Smooth muscle cell (in vitro differentiated cells): ENCODE results near the gene MYRIP. TPM values are rescaled to one million over a fixed set of nuclear protein-coding genes. Genes with fewer than 3 reads are reported as not detected.

Experiments
- DNase-seq: peaks from one replicate; lab custom pipeline; 2025; ENCODE audit not compliant: unreplicated experiment; lab: John Stamatoyannopoulos, UW
- H2AFZ ChIP-seq: fragments of 200-600 bp; sonication (generic); 2 replicates; pipeline ENCODE4 v1.6.0; 2016; ENCODE audit warnings: antibody characterized with exemption, low read depth, mild to moderate bottlenecking
- H3F3A ChIP-seq: fragments of 200-600 bp; sonication (generic); 2 replicates; pipeline ENCODE4 v1.6.0; 2017; ENCODE audit warnings: antibody characterized with exemption, low read depth
- H3K27ac ChIP-seq: fragments of 200-600 bp; sonication (generic); 2 replicates; pipeline ENCODE4 v1.5.1; 2016; ENCODE audit warnings: low read depth, mild to moderate bottlenecking
- H3K27me3 ChIP-seq: fragments of 200-600 bp; sonication (generic); 2 replicates; pipeline ENCODE4 v1.6.1; 2016; ENCODE audit warnings: low read depth, mild to moderate bottlenecking
- H3K36me3 ChIP-seq: fragments of 200-600 bp; sonication (generic); 2 replicates; pipeline ENCODE4 v1.5.1; 2016; ENCODE audit warnings: low read depth
- H3K4me1 ChIP-seq: fragments of 200-600 bp; sonication (generic); 2 replicates; pipeline ENCODE4 v1.5.1; 2016; ENCODE audit warnings: low read depth
- H3K4me2 ChIP-seq: fragments of 200-600 bp; sonication (generic); 2 replicates; pipeline ENCODE4 v1.6.0; 2016; ENCODE audit warnings: mild to moderate bottlenecking
- H3K4me3 ChIP-seq: fragments of 200-600 bp; sonication (generic); 2 replicates; pipeline ENCODE4 v1.5.1; 2016; ENCODE audit warnings: mild to moderate bottlenecking
- H3K79me2 ChIP-seq: fragments of 200-600 bp; sonication (generic); 2 replicates; pipeline ENCODE4 v1.6.0; 2016; ENCODE audit warnings: low read depth, mild to moderate bottlenecking
- H3K9ac ChIP-seq: fragments of 200-600 bp; sonication (generic); 2 replicates; pipeline ENCODE4 v1.6.0; 2016; ENCODE audit warnings: low read depth
- H3K9me3 ChIP-seq: fragments of 200-600 bp; sonication (generic); replicated peaks from 2 replicates; pipeline ENCODE4 v1.5.1; 2016; ENCODE audit warnings: low read depth
- H4K20me1 ChIP-seq: fragments of 200-600 bp; sonication (generic); 2 replicates; pipeline ENCODE4 v1.6.0; 2016; ENCODE audit warnings: low read depth
- WGBS: methylation state at CpG from one replicate; pipeline ENCODE4 v1.1.7; 2016; ENCODE audit warnings: low lambda C conversion rate; 5-methylcytosine and 5-hydroxymethylcytosine counted together
- polyA plus RNA-seq: library from polyadenylated mRNA; unstranded; fragments of >200 nt; fragmentation: Nextera tagmentation; extraction: Ambion mirVana; gene quantifications from 2 replicates; pipeline ENCODE4 v1.2.1, GENCODE V29; 2016
- total RNA-seq: library from RNA; depleted of rRNA; stranded (reverse); fragments of >200 nt; gene quantifications from 2 replicates; pipeline ENCODE4 v1.2.3, GENCODE V29; 2014
- TF ChIP-seq, protein P1 (sequence below): fragments of 200-600 bp; sonication (generic); IDR thresholded peaks from 2 replicates; pipeline ENCODE4 v1.5.1; 2017; ENCODE audit warnings: borderline replicate concordance, mild to moderate bottlenecking, antibody characterized with exemption; ENCODE audit not compliant: insufficient read depth, poor library complexity, severe bottlenecking

The MYRIP gene
- total and polyA plus RNA-seq, 2 experiments from 2014 or later, result not detected

- H3K9me3 ChIP-seq, result no peaks in the 10 kb centered on the region
- no peaks in the 10 kb centered on the region for H4K20me1 ChIP-seq
- H3F3A ChIP-seq, result no peaks in the 10 kb centered on the region
- H3K27me3 ChIP-seq, result no peaks in the 10 kb centered on the region
- no peak for DNase-seq
- H3K4me2 ChIP-seq, result no peak overlapping the region
- WGBS, result 70% methylated on average over 1 of the region's 1 CpG
- no peaks in the 10 kb centered on the region for H3K4me1 ChIP-seq
- TF ChIP-seq, protein P1, sequence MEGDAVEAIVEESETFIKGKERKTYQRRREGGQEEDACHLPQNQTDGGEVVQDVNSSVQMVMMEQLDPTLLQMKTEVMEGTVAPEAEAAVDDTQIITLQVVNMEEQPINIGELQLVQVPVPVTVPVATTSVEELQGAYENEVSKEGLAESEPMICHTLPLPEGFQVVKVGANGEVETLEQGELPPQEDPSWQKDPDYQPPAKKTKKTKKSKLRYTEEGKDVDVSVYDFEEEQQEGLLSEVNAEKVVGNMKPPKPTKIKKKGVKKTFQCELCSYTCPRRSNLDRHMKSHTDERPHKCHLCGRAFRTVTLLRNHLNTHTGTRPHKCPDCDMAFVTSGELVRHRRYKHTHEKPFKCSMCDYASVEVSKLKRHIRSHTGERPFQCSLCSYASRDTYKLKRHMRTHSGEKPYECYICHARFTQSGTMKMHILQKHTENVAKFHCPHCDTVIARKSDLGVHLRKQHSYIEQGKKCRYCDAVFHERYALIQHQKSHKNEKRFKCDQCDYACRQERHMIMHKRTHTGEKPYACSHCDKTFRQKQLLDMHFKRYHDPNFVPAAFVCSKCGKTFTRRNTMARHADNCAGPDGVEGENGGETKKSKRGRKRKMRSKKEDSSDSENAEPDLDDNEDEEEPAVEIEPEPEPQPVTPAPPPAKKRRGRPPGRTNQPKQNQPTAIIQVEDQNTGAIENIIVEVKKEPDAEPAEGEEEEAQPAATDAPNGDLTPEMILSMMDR, result no peak
- no peaks in the 10 kb centered on the region for H3K79me2 ChIP-seq
- H3K4me3 ChIP-seq, result no peak overlapping the region
- no peak overlapping the region for H3K27ac ChIP-seq
- no peak overlapping the region for H3K9ac ChIP-seq
- no peaks in the 10 kb centered on the region for H3K36me3 ChIP-seq
- no peak overlapping the region for H2AFZ ChIP-seq
Observed at GRCh38 chr3:39843440-39843839, 34.0 kb downstream of the MYRIP start.

DNA sequence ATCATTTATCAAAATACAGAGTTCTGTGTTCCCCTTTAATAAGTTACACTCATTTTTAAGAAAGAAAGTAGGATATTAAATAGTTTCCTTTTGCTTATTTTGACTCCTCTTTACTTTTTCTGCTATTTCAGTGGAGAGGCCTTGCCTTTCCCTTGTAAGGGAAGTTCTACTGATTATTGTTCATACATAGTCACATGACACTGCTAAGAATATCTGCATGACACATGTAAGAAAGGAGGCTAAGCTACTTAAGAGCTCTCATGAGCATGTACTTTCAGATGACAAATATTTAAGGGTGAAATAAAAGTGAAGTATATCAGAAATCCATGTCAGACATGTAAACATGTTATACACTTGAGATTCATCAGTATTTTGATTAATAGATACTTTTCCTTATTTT, 39.0 kb downstream of the MYRIP start:
- H3K36me3 ChIP-seq, result no peaks in the 10 kb centered on the region
- H2AFZ ChIP-seq, result no peak overlapping the region
- TF ChIP-seq, protein P1, result no peak
- no peak overlapping the region for H3K4me3 ChIP-seq
- no peak overlapping the region for H3K9ac ChIP-seq
- no peaks in the 10 kb centered on the region for H3K4me1 ChIP-seq
- no peak overlapping the region for H3K27ac ChIP-seq
- H4K20me1 ChIP-seq, result no peaks in the 10 kb centered on the region
- no peaks in the 10 kb centered on the region for H3K27me3 ChIP-seq
- no peaks in the 10 kb centered on the region for H3F3A ChIP-seq
- H3K4me2 ChIP-seq, result no peak overlapping the region
- no peaks in the 10 kb centered on the region for H3K9me3 ChIP-seq
- no peaks in the 10 kb centered on the region for H3K79me2 ChIP-seq
- no peak for DNase-seq

GRCh38 chr3:39849992-39850715, 40.7 kb downstream of the MYRIP start:
- Histone ChIP-seq H3K4me1 (no peaks in the 10 kb centered on the region), H3F3A (no peaks in the 10 kb centered on the region), H3K4me3 (no peak overlapping the region), H3K79me2 (no peaks in the 10 kb centered on the region), H3K36me3 (no peaks in the 10 kb centered on the region), H3K9me3 (no peaks in the 10 kb centered on the region), H2AFZ (no peak overlapping the region), H3K4me2 (no peak overlapping the region), H3K27me3 (no peaks in the 10 kb centered on the region), H3K9ac (no peak overlapping the region), H4K20me1 (no peaks in the 10 kb centered on the region), H3K27ac (no peak overlapping the region)
- no peak for DNase-seq
- WGBS, result 73% methylated on average over 3 of the region's 3 CpGs
- TF ChIP-seq, protein P1, result no peak

GRCh38 chr3:39850716-39851032, 41.3 kb downstream of the MYRIP start:
- no peak overlapping the region for H2AFZ ChIP-seq
- no peaks in the 10 kb centered on the region for H3K27me3 ChIP-seq
- H3K79me2 ChIP-seq, result no peaks in the 10 kb centered on the region
- H4K20me1 ChIP-seq, result no peaks in the 10 kb centered on the region
- WGBS, result 71% methylated on average over 2 of the region's 2 CpGs
- H3K27ac ChIP-seq, result no peak overlapping the region
- H3K36me3 ChIP-seq, result no peaks in the 10 kb centered on the region
- no peak for DNase-seq
- H3K9me3 ChIP-seq, result no peaks in the 10 kb centered on the region
- H3K4me2 ChIP-seq, result no peak overlapping the region
- H3K9ac ChIP-seq, result no peak overlapping the region
- H3K4me3 ChIP-seq, result no peak overlapping the region
- TF ChIP-seq, protein P1, result no peak
- no peaks in the 10 kb centered on the region for H3K4me1 ChIP-seq
- no peaks in the 10 kb centered on the region for H3F3A ChIP-seq
